HG02981 (cell line): Measurements from ENCODE around the gene TTC3.
"Not testable (repeated sequence)": the region's sequence is repeated elsewhere in the genome, so short reads cannot be mapped to it uniquely, and the experiment has no call there.

Source experiments
- ATAC-seq: cut with Tn5 transposase; IDR thresholded peaks from one replicate; pipeline ENCODE4 v1.9.1; 2021; ENCODE audit warnings: mild to moderate bottlenecking, moderate library complexity; ENCODE audit not compliant: unreplicated experiment

TTC3 gene

GRCh38 chr21:37072988-37073416, at the start of gene TTC3, which contains the start of gene PIGP:
TTC3 (plus strand) TSS chr21:37073254; CDS start chr21:37087258, 14,004 bp downstream.
PIGP (minus strand) TSS chr21:37073071; CDS start chr21:37072515, 556 bp downstream.
- peak; percentile 63 for ATAC-seq

GRCh38 chr21:37026499-37026898, 46.6 kb upstream of the TTC3 start:
- ATAC-seq, result no peak

- ATAC-seq, result no peak
These were observed 44.5 kb upstream of the TTC3 start for GRCh38 chr21:37028570-37028969.

GRCh38 chr21:37030864-37031263, 42.2 kb upstream of the TTC3 start:
- no peak for ATAC-seq

- ATAC-seq, result no peak
These were observed 40.8 kb upstream of the TTC3 start for GRCh38 chr21:37032293-37032692.

GRCh38 chr21:37032877-37033471, 40.1 kb upstream of the TTC3 start:
- ATAC-seq, result no peak

GRCh38 chr21:37034394-37034793, 38.7 kb upstream of the TTC3 start:
- ATAC-seq, result not testable (repeated sequence)

- ATAC-seq, result no peak
These were observed 36.9 kb upstream of the TTC3 start for GRCh38 chr21:37036177-37036576.

- ATAC-seq, result no peak
These were observed 33.5 kb upstream of the TTC3 start for GRCh38 chr21:37039411-37040075.

GRCh38 chr21:37040212-37040611, 32.8 kb upstream of the TTC3 start:
- no peak for ATAC-seq

- no peak for ATAC-seq
These were observed 31.3 kb upstream of the TTC3 start for GRCh38 chr21:37041706-37042271.

GRCh38 chr21:37043818-37044217, 29.2 kb upstream of the TTC3 start:
- no peak for ATAC-seq

GRCh38 chr21:37044643-37045042, 28.4 kb upstream of the TTC3 start:
- no peak for ATAC-seq

GRCh38 chr21:37045149-37045548, 27.9 kb upstream of the TTC3 start:
- ATAC-seq, result no peak

- no peak for ATAC-seq
These were observed 27.5 kb upstream of the TTC3 start for GRCh38 chr21:37045556-37045955.

- ATAC-seq, result no peak
These were observed 26.0 kb upstream of the TTC3 start for GRCh38 chr21:37047079-37047478.

- not testable (repeated sequence) for ATAC-seq
These were observed 23.3 kb upstream of the TTC3 start for GRCh38 chr21:37049741-37050140.

GRCh38 chr21:37055271-37055855, 17.7 kb upstream of the TTC3 start:
- ATAC-seq, result no peak

- ATAC-seq, result no peak
These were observed 15.4 kb upstream of the TTC3 start for GRCh38 chr21:37057614-37058013.

GRCh38 chr21:37058261-37058660, 14.8 kb upstream of the TTC3 start:
- no peak for ATAC-seq

- no peak for ATAC-seq
These were observed 13.9 kb upstream of the TTC3 start for GRCh38 chr21:37059181-37059580.

- ATAC-seq, result no peak
These were observed 12.8 kb upstream of the TTC3 start for GRCh38 chr21:37060296-37060695.
